ENCODE measurements around the gene PLAC8L1. TPM values are rescaled to one million over a fixed set of nuclear protein-coding genes. Genes with fewer than 3 reads are reported as not detected.
"Not testable (repeated sequence)": the region's sequence is repeated elsewhere in the genome, so short reads cannot be mapped to it uniquely, and the experiment has no call there.

PLAC8L1 gene
- total RNA-seq, 1 experiment from 2014 or later: 2.7 TPM

DNA sequence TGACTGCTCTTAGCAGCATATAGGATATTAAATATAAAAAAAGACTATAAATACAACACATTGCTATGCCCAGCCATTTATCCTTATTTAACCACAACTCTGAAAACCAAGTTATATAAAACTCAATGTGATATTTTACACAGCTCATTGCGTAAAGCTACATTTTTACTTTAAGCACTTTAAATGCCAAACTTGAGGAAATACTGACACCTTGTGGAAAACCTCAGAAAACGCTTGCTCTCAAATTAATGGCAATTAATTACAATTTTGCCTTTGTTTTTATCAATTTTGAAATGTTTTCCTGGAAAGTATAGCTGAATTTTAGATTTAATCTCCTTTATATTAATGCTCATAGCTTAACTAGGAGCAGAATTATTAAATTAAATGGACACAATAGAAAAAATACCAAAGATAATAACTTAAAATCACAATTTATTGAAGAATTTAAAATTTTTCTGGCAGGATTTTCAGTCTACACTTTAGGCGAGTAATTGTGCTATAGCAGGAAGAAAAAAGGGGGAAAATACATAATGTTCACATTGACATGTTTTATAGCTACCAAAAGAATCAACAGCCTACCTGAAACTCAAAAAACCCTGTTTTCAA, 25.2 kb upstream of the PLAC8L1 start:
- Histone ChIP-seq H3K4me3 (ENCODE audit: low read depth, low read length, poor library complexity, severe bottlenecking) (no peak overlapping the region), H3K9me3 (ENCODE audit: low read depth, low read length, poor library complexity, severe bottlenecking) (no peaks in the 10 kb centered on the region), H3K36me3 (ENCODE audit: insufficient read depth, low read length, poor library complexity, severe bottlenecking) (peaks cover 100% of the 10 kb centered on the region), H3K4me1 (ENCODE audit: insufficient read depth, low read length, poor library complexity, severe bottlenecking) (peaks cover 13% of the 10 kb centered on the region), H3K27me3 (replicated peaks; ENCODE audit: insufficient read depth, low read depth, low read length, poor library complexity) (no peaks in the 10 kb centered on the region), H3K27ac (ENCODE audit: low read depth, low read length, poor library complexity, severe bottlenecking) (peak overlapping the region; percentile 57)
- POLR2A ChIA-PET (ENCODE audit: low non-redundant PET): no interaction called here
- DNase-seq (ENCODE audit: low spot score): peak; percentile 55
- intact Hi-C loops (cut with micrococcal nuclease; ENCODE audit: unreplicated experiment): loop anchor here (2.0 kb wide), 1 partner anchor 1928 kb away; no protein-coding TSS in a partner anchor
- no TSS peak for BruUV-seq (replicated peaks)
- no peak for TF ChIP-seq EZH2 (IDR thresholded peaks at IDR 0.05; ENCODE audit: borderline replicate concordance, low read depth, low read length, poor library complexity, severe bottlenecking)
- TF ChIP-seq, protein P1, sequence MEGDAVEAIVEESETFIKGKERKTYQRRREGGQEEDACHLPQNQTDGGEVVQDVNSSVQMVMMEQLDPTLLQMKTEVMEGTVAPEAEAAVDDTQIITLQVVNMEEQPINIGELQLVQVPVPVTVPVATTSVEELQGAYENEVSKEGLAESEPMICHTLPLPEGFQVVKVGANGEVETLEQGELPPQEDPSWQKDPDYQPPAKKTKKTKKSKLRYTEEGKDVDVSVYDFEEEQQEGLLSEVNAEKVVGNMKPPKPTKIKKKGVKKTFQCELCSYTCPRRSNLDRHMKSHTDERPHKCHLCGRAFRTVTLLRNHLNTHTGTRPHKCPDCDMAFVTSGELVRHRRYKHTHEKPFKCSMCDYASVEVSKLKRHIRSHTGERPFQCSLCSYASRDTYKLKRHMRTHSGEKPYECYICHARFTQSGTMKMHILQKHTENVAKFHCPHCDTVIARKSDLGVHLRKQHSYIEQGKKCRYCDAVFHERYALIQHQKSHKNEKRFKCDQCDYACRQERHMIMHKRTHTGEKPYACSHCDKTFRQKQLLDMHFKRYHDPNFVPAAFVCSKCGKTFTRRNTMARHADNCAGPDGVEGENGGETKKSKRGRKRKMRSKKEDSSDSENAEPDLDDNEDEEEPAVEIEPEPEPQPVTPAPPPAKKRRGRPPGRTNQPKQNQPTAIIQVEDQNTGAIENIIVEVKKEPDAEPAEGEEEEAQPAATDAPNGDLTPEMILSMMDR (conservative IDR thresholded peaks at IDR 0.05; ENCODE audit: low read depth, low read length): peak; percentile 85
- CTCF ChIA-PET: interaction anchor here (0.6 to 1.3 kb wide), 3 partner anchors 15 to 449 kb away, joined by 3 to 6 read pairs (median 3); no protein-coding TSS in a partner anchor

DNA sequence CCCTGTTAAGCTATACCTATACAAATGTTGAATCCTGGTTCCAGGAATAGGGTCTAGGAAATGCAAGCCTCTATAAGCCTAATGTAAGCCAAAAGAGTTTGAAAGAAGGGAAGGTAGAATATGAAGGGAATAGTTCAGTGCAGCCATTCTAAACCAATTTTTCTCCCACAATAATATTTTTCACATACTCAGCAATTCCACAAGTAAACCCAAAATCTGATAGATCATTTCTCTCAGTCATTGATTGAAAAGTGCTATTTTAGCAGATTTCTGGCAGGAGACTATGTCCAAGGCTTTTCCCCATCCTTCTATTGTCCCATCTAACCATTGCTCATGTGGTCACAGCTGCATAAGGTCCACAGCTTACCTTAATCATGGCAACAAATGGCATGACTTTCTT, 20.7 kb upstream of the PLAC8L1 start:
- ChIA-PET CTCF (no interaction called here), POLR2A (ENCODE audit: low non-redundant PET) (no interaction called here)
- Histone ChIP-seq H3K9me3 (ENCODE audit: low read depth, low read length, poor library complexity, severe bottlenecking) (no peaks in the 10 kb centered on the region), H3K4me1 (ENCODE audit: insufficient read depth, low read length, poor library complexity, severe bottlenecking) (peaks cover 13% of the 10 kb centered on the region), H3K36me3 (ENCODE audit: insufficient read depth, low read length, poor library complexity, severe bottlenecking) (peaks cover 100% of the 10 kb centered on the region), H3K27ac (ENCODE audit: low read depth, low read length, poor library complexity, severe bottlenecking) (no peak overlapping the region), H3K4me3 (ENCODE audit: low read depth, low read length, poor library complexity, severe bottlenecking) (no peak overlapping the region), H3K27me3 (replicated peaks; ENCODE audit: insufficient read depth, low read depth, low read length, poor library complexity) (no peaks in the 10 kb centered on the region)
- intact Hi-C loops (cut with micrococcal nuclease; ENCODE audit: unreplicated experiment): no loop called here
- DNase-seq (ENCODE audit: low spot score): no peak
- TF ChIP-seq EZH2 (IDR thresholded peaks at IDR 0.05; ENCODE audit: borderline replicate concordance, low read depth, low read length, poor library complexity, severe bottlenecking): no peak
- TF ChIP-seq, protein P1 (conservative IDR thresholded peaks at IDR 0.05; ENCODE audit: low read depth, low read length): no peak
- no TSS peak for BruUV-seq (replicated peaks)

DNA sequence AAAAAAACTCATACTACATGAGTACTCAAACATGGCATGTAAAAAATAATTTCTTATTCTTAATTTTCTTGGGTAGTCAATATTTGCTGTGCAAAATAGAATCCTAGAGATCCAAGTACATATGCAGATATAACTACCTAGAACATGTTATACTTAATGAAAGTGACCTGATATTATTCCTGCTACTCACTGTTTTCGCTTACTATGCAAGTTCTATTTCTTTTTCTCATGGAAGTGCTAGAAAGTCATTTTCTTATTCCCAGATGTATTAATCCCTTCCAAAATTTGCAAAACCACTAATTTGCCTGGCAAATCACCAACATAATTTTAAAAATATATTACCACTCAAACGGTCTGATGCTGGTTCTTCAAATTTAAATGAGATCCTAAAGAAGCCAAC, 19.2 kb upstream of the PLAC8L1 start:
- TF ChIP-seq, protein P1 (conservative IDR thresholded peaks at IDR 0.05; ENCODE audit: low read depth, low read length): no peak
- no peak for TF ChIP-seq EZH2 (IDR thresholded peaks at IDR 0.05; ENCODE audit: borderline replicate concordance, low read depth, low read length, poor library complexity, severe bottlenecking)
- intact Hi-C loops (cut with micrococcal nuclease; ENCODE audit: unreplicated experiment): loop anchor here (5.0 kb wide), 1 partner anchor 33 kb away; no protein-coding TSS in a partner anchor
- Histone ChIP-seq H3K9me3 (ENCODE audit: low read depth, low read length, poor library complexity, severe bottlenecking) (no peaks in the 10 kb centered on the region), H3K4me1 (ENCODE audit: insufficient read depth, low read length, poor library complexity, severe bottlenecking) (peaks cover 6% of the 10 kb centered on the region), H3K27ac (ENCODE audit: low read depth, low read length, poor library complexity, severe bottlenecking) (no peak overlapping the region), H3K4me3 (ENCODE audit: low read depth, low read length, poor library complexity, severe bottlenecking) (no peak overlapping the region), H3K27me3 (replicated peaks; ENCODE audit: insufficient read depth, low read depth, low read length, poor library complexity) (no peaks in the 10 kb centered on the region), H3K36me3 (ENCODE audit: insufficient read depth, low read length, poor library complexity, severe bottlenecking) (peaks cover 100% of the 10 kb centered on the region)
- ChIA-PET CTCF (no interaction called here), POLR2A (ENCODE audit: low non-redundant PET) (no interaction called here)
- no peak for DNase-seq (ENCODE audit: low spot score)
- no TSS peak for BruUV-seq (replicated peaks)

DNA sequence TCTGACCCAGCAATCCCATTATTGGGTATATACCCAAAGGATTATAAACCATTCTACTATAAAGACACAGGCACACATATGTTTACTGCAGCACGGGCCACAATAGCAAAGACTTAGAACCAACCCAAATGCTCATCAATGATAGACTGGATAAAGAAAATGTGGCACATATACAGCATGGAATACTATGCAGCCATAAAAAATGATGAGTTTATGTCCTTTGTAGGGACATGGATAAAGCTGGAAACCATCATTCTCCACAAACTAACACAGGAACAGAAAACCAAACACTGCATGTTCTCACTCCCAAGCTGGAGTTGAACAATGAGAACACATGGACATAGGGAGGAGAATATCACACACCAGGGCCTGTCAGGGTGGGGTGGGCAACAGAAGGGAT, 16.1 kb upstream of the PLAC8L1 start:
- H3K27me3 ChIP-seq (replicated peaks; ENCODE audit: insufficient read depth, low read depth, low read length, poor library complexity); H3K27ac ChIP-seq (ENCODE audit: low read depth, low read length, poor library complexity, severe bottlenecking); POLR2A ChIA-PET (ENCODE audit: low non-redundant PET); BruUV-seq (replicated peaks); H3K4me1 ChIP-seq (ENCODE audit: insufficient read depth, low read length, poor library complexity, severe bottlenecking); H3K9me3 ChIP-seq (ENCODE audit: low read depth, low read length, poor library complexity, severe bottlenecking); H3K4me3 ChIP-seq (ENCODE audit: low read depth, low read length, poor library complexity, severe bottlenecking); CTCF ChIA-PET; DNase-seq (ENCODE audit: low spot score): not testable (repeated sequence)
- intact Hi-C loops (cut with micrococcal nuclease; ENCODE audit: unreplicated experiment): loop anchor here (5.0 kb wide), 1 partner anchor 36 kb away; no protein-coding TSS in a partner anchor
- peaks cover 94% of the 10 kb centered on the region for H3K36me3 ChIP-seq (ENCODE audit: insufficient read depth, low read length, poor library complexity, severe bottlenecking)

Data from A673 (cell line).